Superior temporal gyrus (tissue), 1 donor: ENCODE results near the gene HIPK1.
"Not testable (repeated sequence)": the region's sequence is repeated elsewhere in the genome, so short reads cannot be mapped to it uniquely, and the experiment has no call there.

Experiments used
- DNase-seq: peaks from one replicate; pipeline ENCODE4 v3.0.0-alpha.2; 2016; ENCODE audit errors: extremely low spot score

HIPK1 gene

DNA sequence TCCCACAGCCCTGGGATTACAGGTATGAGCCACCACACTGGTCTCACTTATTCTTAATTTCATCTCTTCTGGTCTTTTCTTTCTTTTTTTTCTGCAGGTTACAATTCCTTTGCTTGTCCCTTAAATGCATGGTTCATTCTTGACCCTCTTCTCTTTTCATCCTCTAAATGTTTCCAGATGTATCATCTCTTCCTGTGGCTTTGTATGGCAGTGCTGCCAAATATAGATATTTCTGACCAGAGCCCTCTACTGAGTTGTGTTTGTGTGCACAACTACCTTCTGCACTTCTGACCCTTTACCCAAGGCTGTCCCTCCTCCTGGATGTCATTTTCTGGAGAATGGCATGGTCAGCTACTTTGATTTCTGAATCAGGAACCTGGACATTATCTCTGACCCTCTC, 82.7 kb downstream of the HIPK1 start:
- no peak for DNase-seq

DNA sequence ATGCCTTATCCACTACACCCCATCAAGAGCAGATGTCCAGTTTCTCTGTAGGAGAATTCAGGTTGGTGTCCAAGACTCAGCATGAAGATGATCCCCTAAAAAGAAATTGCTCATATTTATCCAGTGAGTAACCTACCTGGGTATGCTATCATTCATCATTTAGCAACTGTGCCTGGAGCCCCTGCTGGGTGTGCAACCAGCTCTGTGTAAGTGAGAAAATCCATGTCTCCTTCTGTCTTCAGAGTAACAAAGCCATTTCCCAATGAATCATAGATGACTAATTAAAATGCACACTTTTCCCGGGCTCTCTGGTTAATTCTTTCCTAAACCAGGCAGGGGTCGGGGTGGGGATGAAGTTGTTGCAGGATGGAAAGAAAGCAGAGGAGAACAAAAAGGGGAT, 86.0 kb downstream of the HIPK1 start:
- DNase-seq, result no peak

DNA sequence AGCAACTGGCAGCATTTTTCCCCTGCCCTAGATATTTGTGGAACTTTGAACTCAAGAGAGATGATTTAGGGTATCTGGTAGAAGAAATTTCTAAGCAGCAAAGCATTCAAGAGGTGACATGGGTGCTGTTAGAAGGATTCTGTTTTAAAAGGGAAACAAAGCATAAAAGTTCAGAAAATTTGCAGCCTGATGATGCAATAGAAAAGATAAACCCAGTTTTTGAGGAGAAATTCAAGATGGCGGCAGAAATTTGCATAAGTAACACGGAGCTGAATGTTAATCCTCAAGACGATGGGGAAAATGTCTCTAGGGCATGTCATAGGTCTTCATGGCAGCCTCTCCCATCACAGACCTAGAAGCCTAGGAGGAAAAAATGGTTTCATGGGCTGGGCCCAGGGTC, 90.6 kb downstream of the HIPK1 start:
- DNase-seq, result not testable (repeated sequence)

DNA sequence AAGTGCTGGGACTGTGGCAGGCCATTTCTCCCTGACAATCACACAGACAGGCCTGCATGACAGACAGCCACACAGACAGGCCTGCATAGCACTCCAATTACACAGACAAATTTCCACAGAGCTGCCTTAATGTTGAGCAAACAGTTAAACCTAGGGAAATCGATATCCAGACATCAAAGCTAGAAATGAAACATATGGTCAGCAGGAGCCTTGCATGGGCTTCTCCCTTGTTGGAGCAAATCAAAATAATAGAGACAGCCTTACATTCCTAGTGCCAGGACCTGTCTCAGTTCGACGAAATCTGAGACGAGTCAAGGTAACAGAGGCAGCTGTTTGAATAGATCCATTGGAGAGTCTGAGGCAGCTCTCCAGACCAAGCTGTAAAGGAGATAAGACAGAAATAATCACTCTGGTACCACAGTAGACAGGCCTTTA, 92.6 kb downstream of the HIPK1 start:
- DNase-seq, result no peak

DNA sequence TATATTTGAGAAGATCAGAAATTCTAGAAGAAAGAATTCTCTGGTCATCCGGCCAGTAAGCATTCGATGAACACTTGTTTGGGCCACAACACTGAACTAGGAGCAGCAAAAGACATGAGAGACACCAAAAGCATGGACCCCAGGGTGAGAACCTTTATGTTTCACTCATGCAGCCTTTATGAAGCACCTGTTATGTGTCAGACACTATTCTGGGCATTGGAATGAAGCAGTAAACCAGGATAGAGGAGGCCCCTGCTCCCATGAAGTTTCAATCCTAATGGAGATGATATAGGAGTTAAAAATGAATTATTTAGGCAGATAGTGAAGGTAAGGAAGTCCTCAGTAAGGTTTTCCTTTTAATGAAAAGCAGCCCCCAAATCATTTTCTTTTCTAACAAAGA, 93.8 kb downstream of the HIPK1 start:
- no peak for DNase-seq

DNA sequence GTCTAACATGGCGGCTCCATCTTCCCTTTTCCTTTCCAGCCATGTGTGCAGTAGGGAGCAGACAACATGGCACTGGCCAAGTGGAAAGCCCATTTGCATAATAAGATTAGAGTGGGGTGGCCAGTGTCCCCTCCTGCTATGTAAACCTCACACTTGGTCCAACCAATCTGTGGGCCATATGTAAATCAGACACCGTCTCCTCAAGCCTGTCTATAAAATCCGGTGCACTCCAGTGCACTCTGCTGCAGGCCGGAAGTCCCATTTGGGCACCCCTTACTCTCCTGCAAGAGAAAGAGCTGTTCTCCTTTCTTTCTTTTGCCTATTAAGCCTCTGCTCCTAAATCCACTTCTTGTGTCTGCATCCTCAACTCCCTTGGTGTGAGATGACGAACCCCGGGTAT, 94.3 kb downstream of the HIPK1 start:
- no peak for DNase-seq

DNA sequence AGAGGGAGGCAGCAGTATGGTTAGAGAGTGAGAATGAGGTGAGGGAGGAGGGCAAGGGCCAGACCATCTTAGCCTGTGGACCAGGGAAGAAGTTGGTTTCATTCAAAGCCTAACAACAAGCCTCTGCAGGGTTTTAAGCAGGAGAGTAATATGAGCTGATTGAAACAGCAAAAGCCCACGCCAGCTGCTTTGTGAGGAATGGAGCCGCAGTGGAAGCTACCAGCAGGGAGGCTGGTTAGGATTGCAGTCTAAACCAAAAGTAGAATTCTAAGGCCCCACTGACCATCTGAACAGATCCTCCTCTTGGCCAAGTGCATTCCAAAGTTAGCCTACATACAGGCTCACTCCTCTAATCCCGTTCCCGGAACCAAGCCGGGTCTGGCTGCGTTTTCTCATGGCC, 94.9 kb downstream of the HIPK1 start:
- no peak for DNase-seq

DNA sequence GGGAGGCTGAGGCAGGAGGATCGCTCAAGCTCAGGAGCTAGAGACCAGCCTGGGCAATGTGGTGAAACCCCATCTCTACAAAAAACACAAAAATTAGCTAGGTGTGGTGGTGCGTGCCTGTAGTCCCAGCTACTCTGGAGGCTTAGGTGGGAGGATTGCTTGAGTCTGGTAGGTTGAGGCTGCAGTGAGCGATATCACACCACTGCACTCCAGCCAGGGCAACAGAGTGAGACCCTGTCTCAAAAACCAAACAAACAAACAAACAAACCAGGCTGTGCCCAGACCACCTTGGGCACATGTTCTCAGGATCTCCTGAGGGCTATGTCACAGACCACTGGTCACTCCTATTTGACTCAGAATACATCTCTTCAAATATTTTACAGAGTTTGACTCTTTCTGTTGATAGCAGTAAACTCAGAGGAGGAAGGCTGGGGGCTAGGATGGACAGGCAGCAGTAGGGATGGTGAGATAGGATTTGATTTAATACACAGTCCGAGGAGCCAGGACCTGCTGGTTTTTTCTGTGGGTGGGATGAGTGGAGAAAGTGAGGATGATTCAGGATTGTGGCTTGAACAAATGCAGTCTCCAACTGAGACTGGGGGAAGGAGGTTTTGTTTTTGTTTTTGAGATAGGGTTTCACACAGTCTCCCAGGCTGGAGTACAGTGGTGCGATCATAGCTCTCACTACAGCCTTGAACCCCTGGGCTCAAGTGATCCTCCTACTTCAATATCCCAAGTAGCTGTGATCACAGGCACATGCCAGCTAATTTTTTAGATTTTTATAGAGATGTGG, 96.7 kb downstream of the HIPK1 start:
- no peak for DNase-seq

DNA sequence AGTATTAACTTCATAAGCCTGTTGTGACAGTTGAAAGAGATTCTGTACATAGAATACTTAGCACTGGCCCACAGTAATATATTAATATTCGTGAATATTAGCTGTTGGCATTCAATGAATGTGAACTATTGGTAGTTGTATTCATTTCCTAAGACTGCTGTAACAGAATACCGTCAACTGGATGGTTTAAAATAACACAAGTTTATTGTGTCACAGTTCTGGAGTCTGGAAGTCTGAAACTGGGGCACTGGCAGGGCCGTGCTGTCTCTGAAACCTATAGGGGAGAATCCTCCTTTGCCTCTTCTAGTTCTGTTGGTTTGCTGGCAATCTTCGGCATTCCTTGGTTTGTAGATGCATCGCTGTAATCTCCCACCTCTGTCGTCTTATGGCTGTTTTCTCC, 97.7 kb downstream of the HIPK1 start:
- no peak for DNase-seq
